CD4-positive, alpha-beta T cell treated with Interleukin-21 for 1 hour (primary cell): ENCODE measurements around the gene MED22.
"Not testable (repeated sequence)": the region's sequence is repeated elsewhere in the genome, so short reads cannot be mapped to it uniquely, and the experiment has no call there.

ENCODE experiments used
- DNase-seq: peaks from one replicate; pipeline ENCODE4 v3.0.0-alpha.2; 2020

MED22 gene

GRCh38 chr9:133347985-133348717 lies at the start of gene MED22, which contains the start of gene RPL7A:
Gene MED22, minus strand, starts transcription at chr9:133348131. Its CDS starts 1,469 bp downstream, at chr9:133346662.
Gene RPL7A, plus strand, starts transcription at chr9:133348218. Its CDS starts 26 bp downstream, at chr9:133348244.
- peak; percentile 95 for DNase-seq

GRCh38 chr9:133397370-133397769 lies 49.4 kb upstream of the MED22 start:
- no peak for DNase-seq

GRCh38 chr9:133396952-133397351 lies 49.0 kb upstream of the MED22 start:
- no peak for DNase-seq

- no peak for DNase-seq
Measured at GRCh38 chr9:133394687-133395271, 46.8 kb upstream of the MED22 start.

- DNase-seq, result no peak
Measured at GRCh38 chr9:133393399-133393798, 45.5 kb upstream of the MED22 start.

- DNase-seq, result not testable (repeated sequence)
Measured at GRCh38 chr9:133392308-133392707, 44.4 kb upstream of the MED22 start.

GRCh38 chr9:133391449-133391848 lies 43.5 kb upstream of the MED22 start:
- DNase-seq, result not testable (repeated sequence)

- DNase-seq, result no peak
Measured at GRCh38 chr9:133390713-133391112, 42.8 kb upstream of the MED22 start.

GRCh38 chr9:133389562-133389961 lies 41.6 kb upstream of the MED22 start:
- no peak for DNase-seq

- no peak for DNase-seq
Measured at GRCh38 chr9:133389025-133389557, 41.2 kb upstream of the MED22 start.

GRCh38 chr9:133387680-133388079 lies 39.7 kb upstream of the MED22 start:
- DNase-seq, result no peak

- DNase-seq, result no peak
Measured at GRCh38 chr9:133386338-133386737, 38.4 kb upstream of the MED22 start.

GRCh38 chr9:133385452-133385851 lies 37.5 kb upstream of the MED22 start:
- DNase-seq, result no peak

GRCh38 chr9:133384736-133385321 lies 36.9 kb upstream of the MED22 start:
- DNase-seq, result no peak

GRCh38 chr9:133383438-133383837 lies 35.5 kb upstream of the MED22 start:
- no peak for DNase-seq

- no peak for DNase-seq
Measured at GRCh38 chr9:133382507-133383141, 34.7 kb upstream of the MED22 start.

- no peak for DNase-seq
Measured at GRCh38 chr9:133380734-133381133, 32.8 kb upstream of the MED22 start.

- no peak for DNase-seq
Measured at GRCh38 chr9:133379153-133380086, 31.5 kb upstream of the MED22 start.

GRCh38 chr9:133378408-133378962 lies 30.6 kb upstream of the MED22 start:
- DNase-seq, result no peak

- no peak for DNase-seq
Measured at GRCh38 chr9:133377721-133378216, 29.8 kb upstream of the MED22 start.

GRCh38 chr9:133377280-133377679 lies 29.3 kb upstream of the MED22 start:
- not testable (repeated sequence) for DNase-seq
